Posterior vena cava (tissue), 2 donors: ENCODE results near the gene PTF1A. TPM values are rescaled to one million over a fixed set of nuclear protein-coding genes. Genes with fewer than 3 reads are reported as not detected.

Source experiments
- DNase-seq: peaks from one replicate; pipeline ENCODE4 v3.0.0-alpha.2; 2020; ENCODE audit warnings: low spot score
- intact Hi-C, 2 donors: fragments of 100-400 bp; cut with DNase I; formaldehyde crosslinking; loops; one replicate each; pipeline versions ENCODE4 v1.14.1 to v1.14.2; 2022 to 2023
- long read RNA-seq, 2 donors: library from polyadenylated mRNA; unstranded; transcript quantifications; one replicate each; pipeline ENCODE4 v2.0.0, GENCODE V29; 2020 to 2021
- total RNA-seq, 2 donors: library from RNA; stranded (reverse); fragmentation: NEBNext Ultra II Directional; extraction: Animal tissue kit (Norgen Biotek cat#: 25700); gene quantifications; one replicate each; pipeline ENCODE4 v1.2.1, GENCODE V29; 2021
- donor health status: DM: yes; HTN: yes; CAD: no.
- donor health status: DM: yes; HTN: yes; CAD: no.

The PTF1A gene, protein sequence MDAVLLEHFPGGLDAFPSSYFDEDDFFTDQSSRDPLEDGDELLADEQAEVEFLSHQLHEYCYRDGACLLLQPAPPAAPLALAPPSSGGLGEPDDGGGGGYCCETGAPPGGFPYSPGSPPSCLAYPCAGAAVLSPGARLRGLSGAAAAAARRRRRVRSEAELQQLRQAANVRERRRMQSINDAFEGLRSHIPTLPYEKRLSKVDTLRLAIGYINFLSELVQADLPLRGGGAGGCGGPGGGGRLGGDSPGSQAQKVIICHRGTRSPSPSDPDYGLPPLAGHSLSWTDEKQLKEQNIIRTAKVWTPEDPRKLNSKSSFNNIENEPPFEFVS
- not detected for total RNA-seq
- long read RNA-seq, donor 1: 0 reads
- long read RNA-seq, donor 2: 0 reads

DNA sequence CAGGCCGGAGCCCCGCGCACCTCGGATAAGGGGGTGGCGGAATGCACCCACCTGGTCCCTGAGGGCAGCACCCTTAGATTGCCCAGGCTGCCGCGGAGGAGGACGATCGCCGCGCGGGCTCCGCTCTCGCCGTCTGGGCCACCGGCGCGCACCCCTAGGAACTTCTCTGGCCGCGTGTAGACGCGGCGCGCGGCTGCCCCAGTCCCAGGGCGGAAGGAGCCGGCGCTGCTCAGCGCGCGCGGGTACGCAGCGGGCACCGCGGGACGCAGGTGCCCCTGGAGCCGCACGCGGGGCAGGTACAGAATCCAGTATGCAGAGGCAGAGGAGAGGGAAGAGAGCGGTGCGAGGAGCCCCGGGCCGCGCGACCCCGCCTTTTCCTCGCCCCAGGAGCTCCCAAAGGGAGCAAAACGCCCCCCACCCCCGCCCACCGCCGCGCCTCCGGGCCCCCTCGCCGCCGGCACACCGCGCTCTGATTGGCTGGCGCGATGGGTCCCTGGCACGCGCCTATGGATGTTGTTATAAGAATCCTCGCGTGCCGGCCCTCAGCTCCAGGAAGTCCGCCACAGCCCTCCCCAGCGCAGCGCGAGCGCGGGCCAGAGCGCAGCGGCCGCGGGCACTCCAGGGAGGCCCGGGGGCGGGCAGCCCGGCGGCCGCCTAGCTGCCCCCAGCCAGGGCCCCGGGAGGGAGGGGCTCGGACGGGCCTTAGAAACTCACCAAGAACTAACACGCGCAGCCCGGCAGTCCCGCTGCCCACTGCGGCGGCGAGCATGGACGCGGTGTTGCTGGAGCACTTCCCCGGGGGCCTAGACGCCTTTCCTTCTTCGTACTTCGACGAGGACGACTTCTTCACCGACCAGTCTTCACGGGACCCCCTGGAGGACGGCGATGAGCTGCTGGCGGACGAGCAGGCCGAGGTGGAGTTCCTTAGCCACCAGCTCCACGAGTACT is at the start of gene PTF1A:
Gene PTF1A, plus strand, starts transcription at position 549 of the 948 bp plus-strand sequence. Its CDS starts 219 bp downstream, at position 768.
- intact Hi-C loops: no loop called here
- DNase-seq: no peak

DNA sequence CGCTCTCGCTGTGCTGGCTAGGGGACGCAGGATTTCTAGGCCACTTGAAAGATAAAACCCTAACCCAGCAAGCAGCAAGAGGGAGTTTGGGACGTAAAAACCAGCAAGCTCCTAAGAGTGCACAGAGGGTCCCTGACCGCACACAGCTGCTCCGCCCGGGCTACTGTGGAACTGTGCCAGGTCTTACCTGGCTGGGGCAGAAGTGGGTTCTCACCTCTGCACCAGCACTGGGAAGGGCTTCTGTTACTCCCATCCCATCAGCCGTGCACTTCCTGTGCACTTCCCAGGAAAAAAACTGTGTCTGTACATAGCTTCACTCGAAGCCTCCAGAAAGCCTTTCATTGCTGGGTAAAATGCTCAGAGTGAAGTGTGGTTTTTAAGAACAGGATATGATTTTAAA is 45.9 kb upstream of the PTF1A start:
- DNase-seq: no peak
- intact Hi-C loops: no loop called here

DNA sequence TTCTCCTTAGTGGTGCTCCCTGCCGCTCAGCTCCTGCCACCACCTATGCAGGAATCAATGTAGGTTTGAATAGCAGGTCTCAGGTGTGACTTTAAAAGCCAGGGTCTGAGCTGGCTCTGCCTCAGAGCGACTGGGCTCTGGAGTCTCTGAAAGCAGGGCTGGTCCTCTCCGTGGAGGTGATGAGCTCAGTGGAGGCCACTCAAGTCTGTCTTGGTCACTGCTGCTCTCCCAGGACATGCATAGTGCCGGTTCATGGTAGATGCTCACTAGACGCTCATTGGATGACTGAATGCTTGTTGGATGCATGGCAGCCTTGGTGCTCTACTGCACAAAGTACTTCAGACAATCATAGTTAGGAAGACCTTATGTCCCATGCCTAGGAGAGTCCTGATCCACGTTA is 45.1 kb upstream of the PTF1A start:
- no peak for DNase-seq
- intact Hi-C loops: no loop called here

DNA sequence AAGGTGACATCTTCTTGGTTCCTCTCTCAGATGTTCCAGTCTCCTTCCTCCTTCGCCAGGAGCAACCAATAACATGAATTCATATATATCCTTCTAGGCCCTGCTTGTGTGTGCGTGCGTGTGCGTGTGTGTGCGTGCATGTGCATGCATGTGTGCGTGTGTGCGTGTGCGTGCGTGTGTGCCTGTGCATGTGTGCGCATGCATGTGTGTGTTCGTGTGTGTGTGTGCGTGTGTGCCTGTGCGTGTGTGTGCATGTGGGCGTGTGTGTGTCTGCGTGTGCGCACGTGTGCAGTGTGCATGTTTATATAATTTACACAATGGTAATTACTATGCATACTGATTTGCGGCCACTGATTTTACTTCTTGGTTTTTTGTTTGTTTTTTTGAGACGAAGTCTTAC is 43.9 kb upstream of the PTF1A start:
- intact Hi-C loops: no loop called here
- DNase-seq: no peak

DNA sequence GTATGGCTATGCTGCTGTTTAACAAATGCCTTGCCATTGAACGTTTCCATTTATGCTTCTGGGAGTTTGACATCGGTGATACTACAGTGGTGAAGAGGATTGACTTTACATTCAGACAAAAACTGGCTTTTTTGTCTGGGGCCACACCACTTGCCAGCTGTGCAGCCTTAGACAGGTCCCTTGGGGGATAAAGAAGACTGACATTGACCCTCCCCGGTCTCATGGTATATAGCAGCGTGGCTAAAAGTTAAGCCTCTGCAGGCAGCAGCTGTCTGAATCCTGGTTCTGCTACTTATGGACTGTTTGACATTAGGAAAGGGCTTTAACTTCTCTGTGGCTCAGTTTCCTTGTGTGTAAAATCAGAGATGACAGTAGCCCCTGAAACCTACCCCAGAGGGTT is 42.0 kb upstream of the PTF1A start:
- intact Hi-C loops: no loop called here
- DNase-seq: no peak

DNA sequence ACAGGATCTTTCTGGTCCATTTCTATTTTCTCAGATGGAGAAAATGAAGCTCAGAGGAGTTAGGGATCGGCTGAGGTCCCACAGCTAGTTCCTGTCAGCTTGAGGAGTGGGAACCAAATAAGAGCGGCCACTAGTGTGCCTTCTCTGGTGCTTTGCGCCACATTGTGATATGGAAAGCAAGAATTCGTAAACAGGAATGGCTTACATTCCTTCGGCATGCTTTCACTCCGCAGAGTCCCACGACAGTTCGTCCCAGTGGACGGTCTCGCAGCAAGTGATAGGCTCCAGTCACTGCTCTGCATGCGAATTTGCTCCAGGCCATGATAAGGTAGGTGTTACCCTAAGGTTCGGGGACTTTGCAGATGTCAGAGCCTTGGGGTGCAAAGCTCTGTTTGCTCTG is 41.5 kb upstream of the PTF1A start:
- intact Hi-C loops: no loop called here
- DNase-seq: no peak

DNA sequence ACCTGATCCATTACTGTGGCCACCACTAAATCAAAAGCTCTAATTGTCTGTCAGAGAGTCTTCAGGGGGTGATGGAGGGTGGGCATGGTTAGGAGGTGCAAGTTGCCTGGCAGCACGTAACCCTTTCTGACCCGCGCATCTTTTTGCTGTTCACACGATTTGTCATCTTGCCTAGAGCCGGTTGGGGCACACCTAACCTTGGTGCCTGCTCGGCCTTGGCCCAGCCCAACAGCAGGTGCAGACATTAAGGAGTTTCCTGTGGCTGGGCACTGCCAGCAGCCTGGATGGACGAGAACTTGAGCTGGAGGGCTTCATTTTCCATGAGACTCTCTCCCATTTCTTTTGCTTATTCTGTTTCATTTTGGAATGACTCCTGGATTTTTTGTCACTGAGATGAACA is 41.0 kb upstream of the PTF1A start:
- no peak for DNase-seq
- intact Hi-C loops: no loop called here

DNA sequence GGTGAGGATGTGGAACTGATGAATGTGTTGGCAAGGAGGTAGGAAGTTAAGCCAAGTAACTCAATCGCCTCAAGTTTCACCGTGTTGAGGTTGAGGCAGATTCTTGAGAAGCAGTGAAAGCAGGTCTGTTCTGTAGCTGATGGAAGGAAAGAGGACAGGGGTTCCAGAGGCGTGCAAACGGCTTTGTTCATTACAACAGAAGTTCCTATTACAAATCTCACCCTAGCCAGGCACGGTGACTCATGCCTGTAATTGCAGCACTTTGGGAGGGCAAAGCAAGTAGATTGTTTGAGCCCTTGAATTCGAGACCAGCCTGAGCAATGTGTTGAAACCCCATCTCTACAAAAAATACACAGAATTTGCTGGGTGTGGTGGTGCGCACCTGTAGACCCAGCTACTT is 36.9 kb upstream of the PTF1A start:
- intact Hi-C loops: no loop called here
- DNase-seq: no peak

DNA sequence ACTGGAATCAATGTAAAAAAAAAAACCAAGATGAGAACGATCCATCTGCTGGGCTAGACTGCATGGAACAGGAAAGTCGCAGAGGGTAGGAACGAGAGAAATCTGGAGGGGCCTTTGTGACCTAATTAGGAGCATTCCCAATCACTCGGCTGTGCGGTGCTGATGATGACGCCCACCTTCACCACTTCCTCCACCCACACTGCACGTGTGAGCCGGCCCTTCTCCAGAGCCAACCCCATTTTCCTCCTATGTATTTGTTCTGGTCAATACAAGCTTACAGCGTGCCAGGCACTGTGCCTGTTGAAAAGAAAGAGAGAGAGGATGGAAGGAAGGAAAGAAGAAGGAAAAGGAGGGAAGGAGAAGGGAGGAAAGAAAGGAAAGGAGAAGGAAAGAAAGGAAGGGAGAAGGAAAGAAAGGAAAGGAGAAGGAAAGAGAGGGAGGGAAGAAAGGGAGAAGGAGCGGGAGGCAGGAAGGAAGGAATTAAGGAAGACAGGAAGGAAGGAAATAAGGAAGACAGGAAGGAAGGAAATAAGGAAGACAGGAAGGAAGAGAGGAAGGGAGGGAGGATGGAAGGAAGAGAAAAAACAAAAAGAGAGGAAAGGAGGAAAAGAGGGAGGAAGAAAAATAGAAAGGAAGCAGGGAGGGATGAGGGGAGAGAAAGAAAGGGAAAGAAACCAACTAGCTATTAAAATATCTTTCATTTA is 35.5 kb upstream of the PTF1A start:
- intact Hi-C loops: no loop called here
- no peak for DNase-seq

DNA sequence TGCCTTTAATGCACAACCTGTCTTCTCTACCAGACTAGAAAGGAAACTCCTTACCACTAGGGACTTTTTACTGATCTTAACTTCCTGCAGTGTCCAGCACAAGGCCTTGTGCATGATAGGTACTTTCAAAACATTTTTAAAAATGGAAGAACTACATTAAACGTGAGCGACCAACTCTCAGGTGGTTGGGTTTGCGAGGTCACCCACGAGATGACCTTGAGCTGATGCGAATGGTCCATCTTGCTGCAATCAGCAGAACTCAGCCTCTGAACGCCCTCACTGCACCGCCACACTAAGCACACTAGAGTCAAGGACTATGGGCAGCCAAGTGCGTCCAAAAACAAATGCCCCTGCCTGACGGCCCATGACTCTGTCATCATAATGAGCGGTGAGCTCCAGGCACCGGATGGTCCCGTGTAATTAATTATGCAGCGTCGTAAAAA is 34.9 kb upstream of the PTF1A start:
- intact Hi-C loops: no loop called here
- no peak for DNase-seq

DNA sequence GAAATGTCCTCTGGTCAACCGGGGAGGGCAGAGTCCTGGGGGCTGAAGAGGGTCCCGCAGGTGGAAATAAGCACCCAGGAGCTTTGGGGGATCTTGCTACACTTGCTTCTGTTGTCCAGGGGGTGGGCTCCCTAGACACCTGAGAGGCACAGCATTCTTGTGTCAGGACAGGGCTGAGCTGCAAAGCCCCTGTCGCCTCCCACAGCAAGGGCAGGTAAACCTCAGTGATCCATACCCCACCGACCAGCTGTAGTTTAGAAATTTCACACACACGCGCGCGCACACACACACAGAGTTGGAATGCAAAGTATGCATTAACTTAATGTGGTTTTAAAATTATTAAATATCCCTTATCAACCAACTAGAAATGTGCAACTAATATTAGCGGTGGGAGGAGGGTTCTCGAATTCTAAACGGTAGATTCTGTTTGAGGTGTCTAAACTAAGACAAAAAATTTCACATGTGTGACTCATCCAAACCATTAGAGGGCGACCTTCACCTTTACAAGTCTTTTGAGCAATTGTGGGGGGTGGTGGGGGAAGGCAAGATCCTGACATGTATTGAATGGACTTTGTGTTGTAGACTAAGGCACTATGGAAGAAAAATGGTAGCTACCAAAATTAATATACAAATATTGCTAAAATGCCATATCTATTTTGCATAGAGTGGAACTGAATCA is 34.3 kb upstream of the PTF1A start:
- intact Hi-C loops: no loop called here
- DNase-seq: no peak

DNA sequence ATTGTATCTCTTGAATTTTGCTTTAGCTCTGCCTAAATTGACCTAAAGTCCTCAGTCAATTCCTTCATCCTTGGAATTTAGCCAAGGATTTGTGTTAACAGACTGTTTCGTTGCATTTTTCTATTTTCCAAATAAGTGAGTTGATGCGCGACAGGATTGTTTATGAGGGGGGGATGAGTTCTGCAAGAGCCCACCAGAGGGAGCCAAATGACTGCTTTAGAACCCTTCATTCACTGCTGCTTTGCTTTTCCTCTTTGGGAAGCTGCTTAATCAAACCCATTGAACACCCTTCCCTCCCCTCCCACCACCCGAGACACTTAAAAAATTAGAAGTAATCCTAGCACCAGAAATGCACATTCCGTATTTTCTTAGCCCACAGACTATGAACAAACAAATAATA is 33.7 kb upstream of the PTF1A start:
- DNase-seq: no peak
- intact Hi-C loops: no loop called here

DNA sequence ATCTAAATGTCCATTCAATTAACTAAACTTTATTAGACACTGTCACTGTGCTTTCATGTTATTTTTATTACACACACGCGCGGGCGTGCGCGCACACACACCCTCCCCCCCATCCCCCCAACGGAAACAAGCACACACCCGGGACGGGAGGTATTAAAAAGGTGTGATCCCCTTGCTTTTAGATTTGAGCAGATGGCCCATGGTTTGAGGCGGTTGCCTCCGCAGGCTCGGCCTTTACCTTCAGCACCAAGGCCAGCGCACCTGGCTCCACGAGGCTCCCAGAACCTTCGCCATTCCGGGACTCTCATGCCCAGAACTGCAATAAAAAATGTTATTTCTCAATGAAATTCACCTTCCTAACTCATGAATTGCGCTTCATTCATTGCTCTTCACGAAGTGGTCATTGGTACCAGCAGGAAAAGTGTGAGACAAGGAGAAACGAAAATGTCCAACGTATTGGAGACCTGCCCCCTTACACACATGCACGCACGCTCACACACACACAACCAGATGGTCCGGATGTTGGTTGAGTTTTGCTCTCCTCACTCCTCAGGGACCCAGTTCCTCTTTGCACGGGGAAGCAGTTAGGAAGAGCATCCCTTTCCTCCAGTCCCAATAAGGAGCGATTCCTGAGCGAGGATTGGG is 20.8 kb upstream of the PTF1A start:
- intact Hi-C loops: no loop called here
- no peak for DNase-seq

DNA sequence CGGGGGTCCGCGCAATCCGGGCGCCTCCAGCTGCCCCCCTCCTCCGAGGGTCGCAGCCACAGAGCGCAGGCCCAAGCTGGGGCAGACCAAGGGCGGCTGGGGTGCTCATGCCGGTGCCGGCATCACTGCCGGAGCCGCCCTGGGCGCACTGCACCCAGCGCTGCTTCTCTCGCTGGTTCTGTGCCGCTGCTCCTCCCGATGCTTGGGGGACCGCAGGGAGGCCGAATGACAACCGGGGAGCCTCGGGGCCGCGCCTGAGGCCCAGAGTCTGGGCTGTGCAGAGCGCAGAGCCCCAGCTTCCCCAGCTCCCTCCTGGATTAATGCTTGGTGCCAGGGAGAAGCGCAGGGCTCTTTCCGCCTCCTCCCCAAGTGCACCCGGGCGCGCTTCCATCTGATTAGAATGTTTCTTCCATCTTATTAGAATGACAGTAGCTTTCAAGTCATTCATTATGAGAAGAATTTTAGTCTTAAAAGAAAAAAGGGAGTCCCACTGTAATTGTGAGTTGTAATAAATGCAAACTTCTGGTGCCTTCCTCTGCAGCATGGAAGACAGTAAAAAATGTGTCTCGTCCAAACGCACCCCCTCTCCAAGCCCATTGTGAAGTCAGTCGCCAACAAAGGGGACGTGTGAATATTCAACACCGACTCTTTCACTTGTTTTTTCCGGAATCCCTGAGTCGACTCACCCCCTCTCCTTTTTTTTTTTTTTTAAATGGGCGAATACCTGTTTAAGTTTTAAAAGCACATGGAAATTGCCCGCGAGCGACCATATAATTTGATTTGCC is 19.5 kb upstream of the PTF1A start:
- DNase-seq: no peak
- intact Hi-C loops: no loop called here

DNA sequence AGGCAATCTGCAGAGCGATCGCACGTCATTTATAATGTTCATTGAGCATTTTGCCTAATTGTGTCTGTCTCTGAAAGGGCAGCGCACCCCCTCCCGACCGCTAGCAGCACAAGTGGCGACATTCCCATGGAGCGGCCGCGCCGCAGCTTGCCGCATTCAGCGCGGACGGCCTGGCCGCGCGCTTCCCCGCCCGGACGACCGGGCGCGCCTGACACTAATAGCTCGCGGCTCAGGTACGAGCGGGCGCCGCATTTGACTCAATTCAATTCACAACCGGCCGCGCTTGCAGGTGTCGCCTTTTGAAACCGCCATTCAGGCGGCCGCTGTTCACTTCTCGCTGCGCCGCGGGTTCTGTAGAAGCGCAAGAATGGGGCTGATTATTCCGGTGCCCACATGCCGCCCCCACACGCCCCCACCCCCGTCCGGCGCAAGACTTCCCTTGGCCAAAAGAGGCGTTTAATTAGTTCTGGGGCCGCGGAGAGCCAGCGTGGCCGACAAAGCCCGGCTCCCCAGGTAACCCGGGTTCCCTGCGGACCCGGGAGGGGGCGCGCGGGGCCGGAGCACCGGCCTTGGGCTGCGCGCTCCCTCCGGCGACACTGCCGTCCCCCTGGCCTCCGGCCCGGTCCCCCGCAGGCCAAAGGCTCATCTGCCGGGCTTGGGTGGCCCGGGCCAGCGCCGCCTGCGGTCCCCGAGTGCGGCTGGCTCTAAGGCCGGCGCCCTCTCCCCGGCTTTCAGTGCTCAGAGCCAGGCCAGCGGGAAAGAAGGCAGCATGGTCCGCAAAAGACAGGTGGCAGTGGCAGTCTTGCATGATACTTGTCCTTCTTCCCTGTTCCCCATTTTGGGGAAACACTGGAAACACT is 18.7 kb upstream of the PTF1A start:
- intact Hi-C loops: no loop called here
- no peak for DNase-seq

DNA sequence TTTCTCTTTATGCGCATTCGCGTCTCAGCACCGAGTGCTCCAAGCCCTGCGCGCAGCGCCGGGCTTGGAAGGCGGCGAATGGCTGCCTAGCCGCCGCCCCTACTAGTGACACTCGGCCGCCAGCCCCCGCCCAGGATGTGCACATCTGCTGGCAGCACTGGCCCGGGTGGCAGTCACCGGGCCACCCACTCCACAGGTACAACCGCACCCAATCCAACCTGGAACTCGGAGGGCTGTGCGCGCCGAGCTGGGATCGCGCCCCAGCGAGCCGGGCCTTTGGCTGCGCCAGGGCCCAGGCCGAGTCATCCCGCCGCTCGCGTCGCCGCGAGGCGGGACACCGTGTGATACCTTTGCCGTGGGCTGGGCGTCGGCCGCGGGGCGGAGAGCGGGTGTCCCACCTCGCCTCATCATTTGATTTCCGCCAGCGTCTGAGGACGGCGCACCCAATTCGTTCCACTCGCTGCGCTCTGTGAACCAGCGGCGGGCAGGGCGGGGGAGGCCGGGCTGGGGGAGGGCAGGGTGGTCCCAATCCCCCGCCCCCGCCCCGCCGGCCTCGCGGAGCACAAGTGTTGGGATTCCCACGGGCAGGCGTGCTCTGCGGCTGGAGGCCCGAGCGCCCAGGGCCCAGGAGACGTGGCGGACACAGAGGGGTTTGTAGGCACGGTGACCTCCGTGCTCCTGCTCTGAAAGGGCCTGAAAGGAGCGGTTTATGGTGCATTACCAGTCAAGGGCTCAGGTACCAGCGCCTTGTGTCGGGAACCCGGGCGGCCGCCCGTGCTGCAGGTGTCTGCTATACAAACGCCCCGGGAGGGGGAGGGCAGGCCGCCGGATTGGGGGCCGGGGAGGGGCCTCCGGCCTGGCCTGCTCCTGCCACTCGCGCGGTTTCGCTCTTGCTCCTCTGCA is 17.8 kb upstream of the PTF1A start:
- DNase-seq: no peak
- intact Hi-C loops: no loop called here
